GM18951 (cell line): Measurements from ENCODE around the gene COL18A1.

ENCODE experiments used
- POLR2A ChIP-seq: IDR thresholded peaks from 4 replicates; pipeline ENCODE4 v1.6.1; 2011; ENCODE audit warnings: mild to moderate bottlenecking; ENCODE audit not compliant: insufficient read length, insufficient read depth; ENCODE audit errors: extremely low read depth
- in situ Hi-C: fragments of 300-500 bp; cut with MboI; formaldehyde crosslinking; loops from one replicate; pipeline ENCODE4 v1.12.0; 2022; ENCODE audit warnings: low sequenced_read_pairs, mixed read lengths, inconsistent platforms; ENCODE audit not compliant: unreplicated experiment

The COL18A1 gene

DNA sequence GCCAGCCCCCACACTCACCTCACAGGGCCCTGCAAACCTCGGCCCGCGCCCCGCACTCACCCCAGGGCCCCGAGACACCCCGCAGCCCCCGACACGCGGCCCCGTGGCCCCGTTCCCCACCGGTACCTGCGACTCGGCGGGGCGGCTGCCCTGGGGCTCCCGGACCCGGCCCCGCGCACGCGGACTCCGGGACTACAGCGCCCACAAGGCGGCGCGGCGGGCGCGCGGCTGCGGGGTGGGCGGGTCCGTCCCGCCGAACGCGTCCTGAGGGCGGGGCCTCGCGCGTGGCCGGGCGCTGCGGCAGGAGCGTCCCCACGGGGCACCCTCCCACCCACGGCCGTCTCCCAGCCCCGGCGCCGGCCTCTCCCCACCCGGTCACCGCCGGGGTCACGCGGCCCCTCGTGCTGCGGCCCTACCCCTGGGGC is 137.3 kb downstream of the COL18A1 start, which contains the start of gene SLC19A1:
Gene SLC19A1, minus strand, starts transcription at position 199 of the 425 bp plus-strand sequence. CDS start 4,481 bp downstream, outside the sequence.
- in situ Hi-C loops = no loop called here
- peak; percentile 65 for TF ChIP-seq POLR2A

GRCh38 chr21:45542667-45543370 is 137.9 kb downstream of the COL18A1 start:
- no peak for TF ChIP-seq POLR2A
- in situ Hi-C loops = no loop called here

DNA sequence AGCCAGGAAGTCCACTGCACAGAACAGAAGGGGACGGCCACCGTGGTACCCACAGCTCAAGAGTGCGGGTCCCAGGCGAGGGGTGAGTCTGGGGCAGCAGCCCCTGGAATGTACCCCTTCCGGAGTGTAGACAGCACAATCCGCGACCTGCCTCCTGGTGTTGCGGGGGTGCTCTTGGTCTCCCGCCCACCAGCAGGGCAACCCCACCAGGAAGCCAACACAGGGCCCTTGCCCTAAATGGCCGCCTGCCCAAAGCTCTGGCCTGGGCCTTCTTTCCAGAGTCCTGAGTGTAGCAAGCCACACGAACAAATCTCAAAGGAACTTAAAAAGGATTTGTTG is 138.4 kb downstream of the COL18A1 start:
- TF ChIP-seq POLR2A = no peak
- in situ Hi-C loops = no loop called here

GRCh38 chr21:45543710-45544448 is 138.9 kb downstream of the COL18A1 start:
- in situ Hi-C loops = no loop called here
- no peak for TF ChIP-seq POLR2A

- TF ChIP-seq POLR2A = no peak
- in situ Hi-C loops = no loop called here
Observed at GRCh38 chr21:45544449-45545235, 139.7 kb downstream of the COL18A1 start.

- in situ Hi-C loops = no loop called here
- TF ChIP-seq POLR2A = no peak
Observed at GRCh38 chr21:45545236-45545570, 140.2 kb downstream of the COL18A1 start.

DNA sequence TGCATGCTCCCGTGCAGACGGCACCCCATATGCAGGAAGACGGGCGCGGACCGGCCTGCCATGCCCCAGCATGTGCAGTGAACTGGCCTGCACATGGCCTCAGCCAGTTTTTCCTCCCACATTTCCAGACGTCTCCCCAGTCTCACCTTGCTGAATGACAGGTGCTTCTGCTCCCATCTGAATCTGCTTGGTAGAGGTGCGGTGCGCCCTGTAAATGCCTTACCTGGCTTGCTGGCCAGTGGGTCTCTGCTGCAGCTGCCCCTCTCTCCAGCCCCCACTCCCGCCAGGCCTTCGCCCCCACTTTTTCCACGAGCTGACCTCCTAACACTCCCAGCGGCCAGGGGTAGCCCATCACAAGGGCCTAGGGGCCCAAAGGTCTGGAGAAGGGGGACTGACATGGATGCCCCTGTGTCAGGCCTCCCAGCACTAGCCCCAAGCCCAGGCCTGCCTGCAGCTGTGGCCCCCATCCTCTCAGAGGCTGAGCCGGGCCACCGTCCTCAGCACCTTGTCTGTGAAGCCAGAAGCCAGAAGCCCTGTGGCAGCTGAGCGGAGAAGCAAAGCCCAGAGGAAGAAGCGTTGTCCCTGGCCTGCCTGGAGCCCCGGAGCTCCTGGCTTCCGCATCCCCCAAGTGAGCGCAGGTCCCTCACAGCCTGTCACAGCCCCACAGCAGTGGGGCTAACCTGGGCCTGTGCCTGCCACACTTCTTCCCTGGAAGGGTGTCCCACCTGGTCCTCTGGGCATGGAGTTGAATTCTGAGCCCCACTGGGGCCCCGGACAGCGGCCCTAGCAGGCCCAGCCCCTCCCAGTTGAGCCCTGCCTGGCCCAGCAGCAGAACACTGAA is 140.9 kb downstream of the COL18A1 start:
- TF ChIP-seq POLR2A = no peak
- in situ Hi-C loops = no loop called here

DNA sequence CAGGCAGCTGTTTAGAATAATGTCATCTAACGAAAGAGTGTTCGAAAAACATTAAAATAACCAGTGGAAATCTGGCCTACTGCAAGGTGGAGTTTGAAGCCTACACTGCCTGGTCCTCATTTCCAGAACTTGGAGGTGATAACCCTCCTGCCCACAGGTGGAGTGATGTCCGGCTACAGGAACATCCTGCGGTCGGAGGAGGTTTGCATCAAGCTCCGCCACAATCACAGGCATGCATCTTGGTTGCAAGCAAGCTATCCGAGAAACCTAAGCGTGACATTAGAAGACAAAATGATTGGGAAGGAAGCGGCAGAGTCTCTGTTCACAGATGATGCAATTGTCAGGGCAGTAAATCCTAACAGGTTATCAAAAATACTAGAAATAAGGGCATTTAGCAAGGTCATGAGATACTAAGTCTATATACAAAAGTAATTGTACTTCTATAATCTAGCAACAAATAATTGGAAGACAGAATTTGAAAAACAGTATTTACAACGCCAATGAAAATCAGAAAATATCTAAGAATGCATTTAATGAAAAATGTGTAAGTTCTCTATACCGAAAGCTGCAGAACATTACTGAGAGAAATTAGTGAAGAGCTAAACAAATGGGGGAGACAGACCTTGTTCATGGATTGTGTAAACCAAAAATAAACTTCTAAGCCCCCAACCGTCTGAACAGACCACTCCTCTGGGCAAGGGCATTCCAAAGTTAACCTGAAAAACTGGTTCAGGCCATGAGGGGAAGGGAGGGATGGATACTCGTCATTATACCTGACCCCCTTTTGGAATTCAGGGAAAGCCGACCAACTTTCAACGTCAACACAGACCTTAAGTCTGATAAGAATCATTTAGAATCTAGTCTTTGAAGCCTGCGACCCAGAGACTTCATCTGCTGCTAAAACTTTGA is 141.9 kb downstream of the COL18A1 start:
- in situ Hi-C loops = no loop called here
- no peak for TF ChIP-seq POLR2A

- in situ Hi-C loops = no loop called here
- TF ChIP-seq POLR2A = no peak
Observed at GRCh38 chr21:45547545-45547900, 142.6 kb downstream of the COL18A1 start.

DNA sequence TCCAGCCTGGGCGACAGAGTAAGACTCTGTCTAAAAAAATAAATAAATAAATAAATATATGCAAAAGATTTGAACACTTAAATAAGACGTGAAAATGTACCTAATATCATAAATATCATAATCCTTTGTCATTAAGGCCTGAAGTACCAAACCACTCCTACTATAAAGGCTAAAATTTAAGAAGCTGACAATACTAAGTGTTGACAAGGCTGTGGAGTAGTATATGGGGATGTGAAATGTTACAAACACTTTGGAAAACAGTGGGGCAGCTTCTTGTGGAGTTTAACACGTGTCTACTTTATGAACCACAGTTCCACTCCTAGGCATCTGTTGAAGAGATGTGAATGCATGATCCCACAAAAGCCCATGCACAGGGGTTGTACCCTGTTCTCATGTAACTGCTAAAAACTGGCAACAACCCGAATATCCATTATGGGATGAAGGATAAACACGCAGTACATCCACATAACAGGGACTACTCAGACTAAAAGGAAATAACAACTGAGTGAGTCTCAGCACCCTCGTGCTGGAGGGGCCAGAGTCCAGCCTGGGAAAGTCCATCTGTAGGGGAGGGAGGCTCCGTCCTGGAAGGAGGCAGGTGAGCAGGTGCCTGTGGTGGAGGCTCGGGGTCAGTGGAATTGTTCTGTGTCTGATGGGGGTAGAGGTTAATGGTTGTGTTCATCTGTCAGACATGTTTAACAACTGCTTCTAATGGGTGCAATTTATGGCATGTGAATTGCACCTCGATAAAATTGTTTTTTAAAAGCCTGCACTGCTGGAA is 143.9 kb downstream of the COL18A1 start:
- in situ Hi-C loops = no loop called here

More for the DNA sequence above, 143.9 kb downstream of the COL18A1 start:
- no peak for TF ChIP-seq POLR2A
